Heart left ventricle (tissue), 16 donors: ENCODE results near the gene GRM1. TPM values are rescaled to one million over a fixed set of nuclear protein-coding genes. Genes with fewer than 3 reads are reported as not detected.

Experiments
- ATAC-seq, 4 donors: fragments of 200-7000 bp; cut with Tn5 transposase; one replicate each; pipeline ENCODE4 v1.9.1; 2020 to 2022; ENCODE audit warnings: moderate library complexity in 4 of 4, mild to moderate bottlenecking in 3 of 4, moderate number of reproducible peaks in 1 of 4
- DNase-seq, 5 donors: peaks; one replicate each; pipeline ENCODE4 v3.0.0-alpha.2; 2020
- H3K27ac ChIP-seq, 12 donors: fragments of 200-600 bp; sonication (generic) in 4 of 12; one replicate each; pipeline versions ENCODE4 v1.5.0 to v1.8.0; 2016 to 2022; ENCODE audit warnings: mild to moderate bottlenecking in 2 of 12
- H3K27me3 ChIP-seq, 9 donors: fragments of 200-600 bp; sonication (generic) in 2 of 9; one replicate each; pipeline versions ENCODE4 v1.5.1 to v1.8.0; 2016 to 2022; ENCODE audit warnings: mild to moderate bottlenecking in 3 of 9
- H3K36me3 ChIP-seq, 9 donors: fragments of 200-600 bp; sonication (generic) in 2 of 9; one replicate each; pipeline versions ENCODE4 v1.5.0 to v1.8.0; 2018 to 2022; ENCODE audit warnings: mild to moderate bottlenecking in 2 of 9
- H3K4me1 ChIP-seq, 12 donors: fragments of 200-600 bp; sonication (generic) in 4 of 12; one replicate each; pipeline versions ENCODE4 v1.5.0 to v1.8.0; 2016 to 2022; ENCODE audit warnings: mild to moderate bottlenecking in 3 of 12
- H3K4me3 ChIP-seq, 12 donors: fragments of 200-600 bp; sonication (generic) in 4 of 12; one replicate each; pipeline versions ENCODE4 v1.5.0 to v1.8.0; 2017 to 2022; ENCODE audit warnings: mild to moderate bottlenecking in 9 of 12, moderate library complexity in 4 of 12
- H3K9me3 ChIP-seq, 12 donors: fragments of 200-600 bp; sonication (generic) in 4 of 12; one replicate each; pipeline versions ENCODE4 v1.5.0 to v1.8.0; 2016 to 2022; ENCODE audit warnings: mild to moderate bottlenecking in 1 of 12
- CTCF ChIP-seq, 12 donors: fragments of 200-600 bp; sonication (generic) in 4 of 12; IDR thresholded peaks; one replicate each; pipeline versions ENCODE4 v1.5.0 to v1.8.0; 2018 to 2022; ENCODE audit warnings: antibody characterized with exemption in 12 of 12, mild to moderate bottlenecking in 5 of 12
- POLR2A ChIP-seq, 2 donors: fragments of 450-650 bp; IDR thresholded peaks; one replicate each; pipeline ENCODE4 v1.6.1; 2017; ENCODE audit warnings: antibody characterized with exemption in 2 of 2, mild to moderate bottlenecking in 2 of 2, moderate library complexity in 2 of 2
- WGBS, 4 donors: extraction: QIAGEN DNeasy Blood & Tissue Kit in 2 of 4; methylation state at CpG; one replicate each; pipeline versions ENCODE4 v1.1.5 to v1.1.7; 2013 to 2018; 5-methylcytosine and 5-hydroxymethylcytosine counted together
- intact Hi-C, 10 donors: fragments of 100-400 bp; cut with DNase I; formaldehyde crosslinking; loops; one replicate each; pipeline versions ENCODE4 v1.11.1 to v1.14.2; 2022
- polyA plus RNA-seq, 2 donors: library from polyadenylated mRNA; stranded (reverse); fragments of 200-250 nt; gene quantifications; one replicate each; pipeline ENCODE4 v1.2.3, GENCODE V29; 2013
- total RNA-seq, 9 donors: library from RNA; depleted of rRNA in 2 of 9; stranded (reverse); fragments of >200 nt in 2 of 9; fragmentation: NEBNext Ultra II Directional in 3 of 9; extraction: Animal tissue kit (Norgen Biotek cat#: 25700) in 3 of 9; gene quantifications; one replicate each; pipeline versions ENCODE4 v1.1.0 to v1.2.4, GENCODE V29; 2016 to 2023
- donor health status: ischemic (EF 13 %, LVEDD 7.1; RV severe dilation, severe dysfunction).
- donor health status: healthy with polysubstance abuse.
- donor health status: DM: no; HTN: yes; CAD: no.
- donor health status: DM: no; HTN: no; CAD: no.
- donor health status: ischemic (EF 25% LVEDD 6.9; RV normal size, moderate dysfunction).
- donor health status: ischemic (EF 25% LVEDD 5.7; RV mildly dilated, moderate dysfunction).
- donor health status: healthy.
- donor health status: DM: yes; HTN: yes; CAD: no.
- donor health status: ischemic (EF 35%, LVEDD 5.7; RV mildly dilated, moderate dysfunction).
- donor health status: nonischemic (EF 11% LVEDD 7.7; RV severe dilation, severe dysfunction).
- donor health status: DM: yes; HTN: yes; CAD: no.
- donor health status: PGD.
- donor health status: ischemic (EF 29% LVEDD 5.4; RV normal size, mild dysfunction).
- donor health status: nonischemic (EF 23%, LVEDD 6.1; RV moderate dilation, normal function).

Gene GRM1
- total and polyA plus RNA-seq, 11 donors, result 0.62 to 6.9 (median 4.7) TPM

- intact Hi-C loops, result no loop called here
- Histone ChIP-seq H3K4me1 (no peaks in the 10 kb centered on the region), H3K27me3 (no peaks in the 10 kb centered on the region), H3K36me3 (no peaks in the 10 kb centered on the region), H3K4me3 (no peak overlapping the region), H3K9me3 (no peaks in the 10 kb centered on the region), H3K27ac (no peak overlapping the region)
- DNase-seq, result no peak
- no peak for ATAC-seq
- WGBS, 4 donors, result 82 to 94% (median 92%) methylated on average over 1 of the region's 1 CpG
- no peak for TF ChIP-seq POLR2A (IDR thresholded peaks at IDR 0.05)
- TF ChIP-seq CTCF (IDR thresholded peaks at IDR 0.05), result no peak
Observed at GRCh38 chr6:146184701-146185100, 155.8 kb downstream of the GRM1 start.

- intact Hi-C loops, result no loop called here
- H3K4me3 ChIP-seq, result no peak overlapping the region
- no peaks in the 10 kb centered on the region for H3K36me3 ChIP-seq
- no peak overlapping the region for H3K27ac ChIP-seq
- DNase-seq (no peak), ATAC-seq (no peak)
- no peak for TF ChIP-seq POLR2A (IDR thresholded peaks at IDR 0.05)
- no peak for TF ChIP-seq CTCF (IDR thresholded peaks at IDR 0.05)
- H3K27me3 ChIP-seq, result peaks cover 0 to 4% (median 0%) of the 10 kb centered on the region in 9 donors
- no peaks in the 10 kb centered on the region for H3K4me1 ChIP-seq
- 77 to 83% (median 79%) methylated on average over 3 of the region's 3 CpGs for WGBS, 4 donors
- no peaks in the 10 kb centered on the region for H3K9me3 ChIP-seq
Observed at GRCh38 chr6:146189131-146189530, 160.3 kb downstream of the GRM1 start.

- TF ChIP-seq CTCF (IDR thresholded peaks at IDR 0.05) (no peak), POLR2A (IDR thresholded peaks at IDR 0.05) (no peak)
- Histone ChIP-seq H3K36me3 (no peaks in the 10 kb centered on the region), H3K9me3 (no peaks in the 10 kb centered on the region), H3K4me1 (no peaks in the 10 kb centered on the region), H3K27ac (no peak overlapping the region), H3K4me3 (no peak overlapping the region), H3K27me3 (peaks cover 0 to 4% (median 0%) of the 10 kb centered on the region in 9 donors)
- 78 to 88% (median 80%) methylated on average over 2 of the region's 2 CpGs for WGBS, 4 donors
- ATAC-seq (no peak), DNase-seq (no peak)
- intact Hi-C loops, result no loop called here
Observed at GRCh38 chr6:146190581-146190980, 161.7 kb downstream of the GRM1 start.

- Histone ChIP-seq H3K36me3 (no peaks in the 10 kb centered on the region), H3K27me3 (peaks cover 0 to 4% (median 0%) of the 10 kb centered on the region in 9 donors), H3K4me3 (no peak overlapping the region), H3K4me1 (no peaks in the 10 kb centered on the region), H3K9me3 (no peaks in the 10 kb centered on the region), H3K27ac (no peak overlapping the region)
- no peak for TF ChIP-seq POLR2A (IDR thresholded peaks at IDR 0.05)
- no peak for TF ChIP-seq CTCF (IDR thresholded peaks at IDR 0.05)
- ATAC-seq, result no peak
- intact Hi-C loops, result no loop called here
- WGBS, 4 donors, result 76 to 90% (median 84%) methylated on average over 3 of the region's 3 CpGs
- no peak for DNase-seq
Observed at GRCh38 chr6:146191166-146191565, 162.3 kb downstream of the GRM1 start.
